ENCODE results near the gene RASAL2.

DNA sequence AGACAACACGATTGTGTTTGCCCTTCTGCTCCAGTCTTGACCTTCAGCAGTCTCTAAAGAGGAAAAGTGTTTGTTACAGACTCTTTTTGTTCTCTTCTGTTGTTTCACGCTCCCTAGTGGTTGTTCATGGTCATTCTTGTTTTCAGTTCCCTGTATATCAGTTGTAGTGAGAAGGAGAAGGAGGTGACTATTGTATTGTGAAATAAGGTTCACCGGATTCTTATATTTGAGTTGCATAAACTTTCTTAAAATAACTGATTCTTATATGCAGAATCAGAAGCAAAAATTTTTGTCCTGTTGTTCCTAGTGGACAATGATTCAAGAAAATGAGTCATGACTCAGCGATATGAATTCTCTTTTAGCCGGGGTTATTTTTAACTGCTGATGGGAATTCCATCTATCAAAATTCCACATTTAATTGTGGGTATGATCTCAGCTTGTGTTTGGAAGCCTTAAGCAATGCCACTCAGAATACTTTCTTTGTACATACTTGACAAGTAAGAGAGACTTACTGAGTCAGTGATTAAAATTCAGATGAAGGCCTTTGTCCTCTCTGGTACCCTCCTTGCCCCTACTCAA, 250.7 kb downstream of the RASAL2 start:
- TF ChIP-seq, protein P1, sequence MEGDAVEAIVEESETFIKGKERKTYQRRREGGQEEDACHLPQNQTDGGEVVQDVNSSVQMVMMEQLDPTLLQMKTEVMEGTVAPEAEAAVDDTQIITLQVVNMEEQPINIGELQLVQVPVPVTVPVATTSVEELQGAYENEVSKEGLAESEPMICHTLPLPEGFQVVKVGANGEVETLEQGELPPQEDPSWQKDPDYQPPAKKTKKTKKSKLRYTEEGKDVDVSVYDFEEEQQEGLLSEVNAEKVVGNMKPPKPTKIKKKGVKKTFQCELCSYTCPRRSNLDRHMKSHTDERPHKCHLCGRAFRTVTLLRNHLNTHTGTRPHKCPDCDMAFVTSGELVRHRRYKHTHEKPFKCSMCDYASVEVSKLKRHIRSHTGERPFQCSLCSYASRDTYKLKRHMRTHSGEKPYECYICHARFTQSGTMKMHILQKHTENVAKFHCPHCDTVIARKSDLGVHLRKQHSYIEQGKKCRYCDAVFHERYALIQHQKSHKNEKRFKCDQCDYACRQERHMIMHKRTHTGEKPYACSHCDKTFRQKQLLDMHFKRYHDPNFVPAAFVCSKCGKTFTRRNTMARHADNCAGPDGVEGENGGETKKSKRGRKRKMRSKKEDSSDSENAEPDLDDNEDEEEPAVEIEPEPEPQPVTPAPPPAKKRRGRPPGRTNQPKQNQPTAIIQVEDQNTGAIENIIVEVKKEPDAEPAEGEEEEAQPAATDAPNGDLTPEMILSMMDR (IDR thresholded peaks at IDR 0.05; ENCODE audit: insufficient read depth, low read depth, low read length), result peak; percentile 64
- TF ChIP-seq EZH2 (IDR thresholded peaks at IDR 0.05; ENCODE audit: insufficient read depth, low read length), result no peak
